ENCODE data around the gene MFF.

GRCh38 chr2:227337442-227337841 lies 12.4 kb downstream of the MFF start:
- TF ChIP-seq POLR2A (IDR thresholded peaks at IDR 0.05), result no peak
- TF ChIP-seq CTCF (IDR thresholded peaks at IDR 0.05), result no peak

All from upper lobe of left lung (tissue), 4 donors.